ENCODE data around the gene PRAMEF4.
"Not testable (repeated sequence)": the region's sequence is repeated elsewhere in the genome, so short reads cannot be mapped to it uniquely, and the experiment has no call there.

PRAMEF4 gene

DNA sequence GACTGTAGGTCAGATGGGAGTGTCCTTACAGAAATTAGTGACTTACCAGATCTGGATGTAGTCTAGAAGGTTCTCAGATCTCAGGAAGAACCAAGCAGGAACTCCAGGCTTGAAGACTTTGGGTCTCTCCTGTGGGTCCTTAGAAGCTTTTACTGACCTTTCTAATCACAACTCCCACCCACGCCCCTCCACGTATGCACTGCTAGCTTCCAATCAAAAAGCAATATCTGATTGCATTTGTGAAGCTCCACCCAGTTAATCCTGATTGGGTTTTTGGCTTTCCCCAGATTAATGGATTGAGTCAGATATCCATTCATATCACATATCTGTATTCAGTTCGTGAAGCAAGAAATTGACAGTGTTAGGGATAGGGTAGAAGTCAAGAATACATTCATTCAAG, at the start of gene PRAMEF4:
TSS of gene PRAMEF4 (minus strand) at position 101 of the 400 bp plus-strand sequence. CDS start 2,807 bp downstream, outside the sequence.
- not testable (repeated sequence) for DNase-seq (ENCODE audit: low read depth)

DNA sequence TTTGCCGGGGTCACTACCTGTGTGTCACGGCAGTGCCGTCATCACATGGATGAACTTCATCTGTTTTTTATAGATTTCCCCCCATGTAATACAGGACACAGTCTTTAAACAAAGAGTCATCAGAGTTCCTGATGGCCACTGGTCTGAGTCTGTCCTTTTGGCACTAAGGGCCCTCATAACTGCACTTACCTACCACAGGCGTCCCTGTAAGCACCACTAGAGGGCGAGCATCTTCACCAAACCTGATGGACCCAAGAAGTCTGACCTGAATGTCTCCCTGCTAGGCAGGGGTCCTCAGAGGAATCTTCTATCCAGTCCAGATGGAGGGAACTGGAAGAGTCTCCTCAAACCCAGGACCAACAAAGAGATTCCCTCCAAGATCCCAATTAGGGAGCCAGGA, 38.4 kb upstream of the PRAMEF4 start:
- not testable (repeated sequence) for DNase-seq (ENCODE audit: low read depth)

DNA sequence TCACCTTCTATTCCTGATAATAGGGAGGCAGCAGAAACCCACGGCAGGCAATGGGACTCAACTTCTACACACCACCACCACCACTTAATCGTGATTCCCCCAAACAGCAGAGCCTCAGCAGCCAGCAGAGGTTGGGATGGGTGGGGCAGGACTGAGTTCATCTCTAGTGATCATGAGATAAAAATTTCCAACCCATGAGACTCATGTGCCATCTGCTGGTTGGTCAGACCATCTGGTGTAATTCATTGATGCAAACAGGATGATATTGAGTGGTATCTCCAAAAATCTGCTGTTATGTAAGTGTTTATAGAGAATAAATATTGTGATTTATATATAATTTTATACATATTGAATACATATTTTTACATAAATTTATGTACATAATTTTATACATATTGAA, 35.7 kb upstream of the PRAMEF4 start:
- not testable (repeated sequence) for DNase-seq (ENCODE audit: low read depth)

DNA sequence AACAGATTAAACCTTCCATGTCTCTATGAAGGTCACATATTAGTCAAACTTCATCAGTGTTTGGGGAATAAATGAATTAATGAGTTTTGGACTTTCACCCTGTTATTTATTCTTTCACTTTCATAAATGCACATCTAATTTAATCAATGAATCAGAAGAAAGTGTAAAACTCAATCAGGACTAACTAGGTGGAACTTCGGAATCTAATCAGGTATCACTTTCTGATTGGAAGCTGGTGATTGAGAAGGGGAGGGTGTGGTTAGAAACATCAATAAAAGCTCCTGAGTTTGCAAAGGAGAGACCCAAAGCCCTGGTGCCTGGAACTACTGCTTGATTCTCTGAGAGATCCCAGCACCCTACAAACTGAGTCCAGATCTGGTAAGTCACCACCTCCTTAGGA, 30.3 kb upstream of the PRAMEF4 start, which contains the start of gene PRAMEF7:
TSS of gene PRAMEF7 (plus strand) at position 301 of the 400 bp plus-strand sequence. CDS start 1,083 bp downstream, outside the sequence.
- DNase-seq (ENCODE audit: low read depth) = not testable (repeated sequence)

DNA sequence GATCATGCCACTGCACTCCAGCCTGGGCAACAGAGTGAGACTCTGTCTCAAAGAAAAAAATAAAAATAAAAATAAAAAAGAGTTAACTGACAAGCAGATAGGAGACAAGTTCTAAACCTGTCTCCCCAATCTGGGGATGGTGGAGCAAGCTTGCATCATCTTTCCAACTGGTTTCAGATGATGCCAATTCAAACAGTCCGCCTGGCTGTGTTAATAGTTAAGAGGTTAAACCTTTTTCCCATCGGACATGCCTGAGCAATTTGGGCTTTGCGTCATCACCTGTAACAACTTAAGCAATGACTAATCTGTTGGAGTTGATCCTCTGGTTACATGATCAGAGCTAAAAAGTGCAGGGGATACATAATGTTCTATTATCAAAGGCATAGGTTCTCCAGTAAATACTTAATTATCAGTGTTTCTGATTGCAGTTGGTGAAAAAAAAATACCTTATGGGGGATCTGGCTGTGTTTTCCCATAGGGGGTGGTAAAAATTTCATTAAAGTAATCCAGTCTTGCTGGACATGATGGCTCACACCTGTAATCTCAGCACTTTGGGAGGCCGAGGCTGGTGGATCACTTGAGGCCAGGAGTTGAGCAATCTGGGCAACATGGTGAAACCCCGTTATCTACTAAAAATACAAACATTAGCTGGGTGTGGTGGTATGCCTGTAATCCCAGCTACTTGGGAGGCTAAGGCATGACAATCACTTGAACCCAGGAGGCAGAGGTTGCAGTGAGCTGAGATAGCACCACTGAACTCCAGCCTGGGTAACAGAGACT, 18.0 kb upstream of the PRAMEF4 start:
- DNase-seq (ENCODE audit: low read depth) = not testable (repeated sequence)

DNA sequence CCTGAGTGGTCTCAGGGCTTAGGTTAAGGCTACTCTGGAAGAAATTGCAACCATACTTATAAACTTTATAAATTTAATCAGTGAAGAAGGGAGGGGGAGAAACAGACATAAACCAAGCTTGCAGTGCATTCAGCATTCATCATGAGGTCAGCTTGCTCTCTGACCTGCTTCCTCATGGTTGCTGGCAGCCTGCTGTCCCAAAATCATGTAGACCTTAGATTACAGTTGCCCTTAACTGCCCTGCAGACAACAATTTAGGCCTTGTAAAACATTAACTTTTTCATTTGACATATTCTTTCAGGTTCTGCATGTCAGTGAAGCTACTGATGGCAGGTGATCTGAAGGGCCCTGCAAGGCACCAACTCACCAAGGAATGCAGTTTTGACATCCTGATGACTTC, 13.2 kb upstream of the PRAMEF4 start:
- not testable (repeated sequence) for DNase-seq (ENCODE audit: low read depth)

DNA sequence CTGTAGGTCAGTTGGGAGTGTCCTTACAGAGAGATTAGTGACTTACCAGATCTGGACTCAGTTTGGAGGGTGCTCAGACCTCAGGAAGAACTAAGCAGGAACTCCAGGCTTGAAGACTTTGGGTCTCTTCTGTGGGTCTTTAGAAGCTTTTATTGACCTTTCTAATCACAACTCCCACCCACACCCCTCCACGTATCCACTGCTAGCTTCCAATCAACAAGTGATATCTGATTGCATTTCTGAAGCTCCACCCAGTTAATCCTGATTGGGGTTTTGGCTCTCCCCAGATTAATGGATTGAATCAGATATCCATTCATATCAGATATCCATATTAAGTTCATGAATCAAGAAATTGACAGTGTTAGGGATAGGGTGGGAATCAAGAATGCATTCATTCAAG, 12.2 kb upstream of the PRAMEF4 start, which contains the start of gene PRAMEF10:
TSS of gene PRAMEF10 (minus strand) at position 101 of the 400 bp plus-strand sequence. CDS start 2,423 bp downstream, outside the sequence.
- DNase-seq (ENCODE audit: low read depth) = not testable (repeated sequence)

DNA sequence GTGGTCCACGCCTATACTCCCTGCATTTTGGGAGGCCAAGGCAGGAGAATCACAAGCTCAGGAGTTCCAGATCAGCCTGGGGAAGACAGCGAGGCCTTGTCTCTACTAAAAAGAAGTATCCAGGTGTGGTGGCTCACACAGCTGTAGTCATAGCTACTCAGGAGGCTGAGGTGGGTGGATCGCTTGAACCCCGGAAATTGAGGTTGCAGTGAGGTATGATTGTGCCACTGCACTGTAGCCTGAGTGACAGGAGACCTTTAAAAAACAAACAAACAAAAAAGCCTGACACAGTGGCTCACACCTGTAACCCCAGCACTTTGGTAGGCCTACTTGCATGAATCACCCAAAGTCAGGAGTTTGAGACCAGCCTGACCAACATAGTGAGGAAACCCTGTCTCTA, 7.5 kb downstream of the PRAMEF4 start:
- DNase-seq (ENCODE audit: low read depth) = not testable (repeated sequence)

DNA sequence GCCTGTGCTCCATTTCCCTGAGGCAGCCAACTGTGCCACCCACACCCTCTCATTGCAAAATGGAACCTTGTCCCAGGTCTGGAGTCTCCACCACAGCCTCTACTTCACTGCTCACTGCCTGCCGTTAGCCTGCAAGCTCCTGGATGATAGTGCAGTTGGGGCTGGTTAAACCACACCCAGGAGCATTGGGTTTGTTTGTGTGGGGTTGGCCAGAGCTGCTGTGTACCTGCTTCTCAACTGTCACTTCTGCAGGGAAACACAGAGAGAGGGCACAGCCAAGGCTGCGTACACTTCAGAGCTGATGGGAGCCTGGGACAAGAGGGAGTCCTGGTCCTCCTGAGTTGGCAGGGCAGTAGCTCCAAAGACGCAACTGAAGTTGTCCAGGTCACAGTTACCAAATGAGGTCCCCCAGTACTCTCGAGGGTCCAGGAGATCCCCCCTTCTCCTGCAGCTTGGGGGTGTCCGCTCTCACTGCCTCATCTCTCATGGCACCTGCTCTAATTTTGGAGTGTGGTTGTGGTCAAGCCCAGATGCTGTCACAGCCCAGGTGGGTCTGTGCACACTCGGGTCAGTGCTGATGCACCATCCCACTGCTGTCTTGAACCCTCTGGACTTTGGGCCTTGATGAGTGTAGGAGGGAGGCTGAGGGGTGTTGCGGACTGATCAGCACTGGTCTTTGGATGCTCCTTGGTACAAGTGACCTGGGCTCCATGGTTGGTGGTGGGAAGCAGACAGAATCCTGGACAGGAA, 22.7 kb downstream of the PRAMEF4 start:
- DNase-seq (ENCODE audit: low read depth) = not testable (repeated sequence)

DNA sequence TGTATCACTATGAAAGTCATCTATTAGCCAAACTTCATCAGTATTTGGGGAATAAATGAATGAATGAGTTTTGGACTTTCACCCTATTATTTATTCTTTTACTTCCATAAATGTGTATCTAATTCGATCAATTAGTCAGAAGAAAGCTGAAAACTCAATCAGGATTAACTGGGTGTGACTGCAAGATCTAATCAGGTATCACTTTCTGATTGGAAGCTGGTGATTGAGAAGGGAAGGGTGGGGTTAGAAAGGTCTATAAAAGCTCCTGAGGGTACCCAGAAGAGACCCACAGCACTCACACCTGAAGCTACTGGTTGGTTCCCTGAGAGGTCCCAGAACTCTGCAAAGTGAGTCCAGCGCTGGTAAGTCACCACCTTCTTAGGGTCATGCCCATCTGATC, 29.2 kb downstream of the PRAMEF4 start, which contains the start of gene PRAMEF2:
TSS of gene PRAMEF2 (plus strand) at position 301 of the 400 bp plus-strand sequence. CDS start 1,924 bp downstream, outside the sequence.
- not testable (repeated sequence) for DNase-seq (ENCODE audit: low read depth)

DNA sequence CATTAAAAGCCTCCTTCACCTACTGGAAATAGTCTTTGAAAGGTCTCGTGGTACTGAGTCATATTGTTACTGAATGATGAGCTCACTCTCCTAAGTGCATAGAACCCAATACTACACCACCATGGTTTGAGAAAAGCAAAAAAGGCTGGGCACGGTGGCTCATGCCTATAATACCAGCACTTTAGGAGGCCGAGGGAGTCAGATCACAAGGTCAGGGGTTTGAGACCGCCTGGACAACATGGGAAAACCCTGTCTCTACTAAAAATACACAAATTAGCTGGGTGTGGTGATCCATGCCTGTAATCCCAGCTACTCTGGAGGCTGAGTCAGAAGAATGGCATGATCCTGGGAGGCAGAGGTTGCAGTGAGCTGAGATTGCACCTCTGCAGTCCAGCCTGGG, 34.2 kb downstream of the PRAMEF4 start:
- DNase-seq (ENCODE audit: low read depth) = peak; percentile 8

DNA sequence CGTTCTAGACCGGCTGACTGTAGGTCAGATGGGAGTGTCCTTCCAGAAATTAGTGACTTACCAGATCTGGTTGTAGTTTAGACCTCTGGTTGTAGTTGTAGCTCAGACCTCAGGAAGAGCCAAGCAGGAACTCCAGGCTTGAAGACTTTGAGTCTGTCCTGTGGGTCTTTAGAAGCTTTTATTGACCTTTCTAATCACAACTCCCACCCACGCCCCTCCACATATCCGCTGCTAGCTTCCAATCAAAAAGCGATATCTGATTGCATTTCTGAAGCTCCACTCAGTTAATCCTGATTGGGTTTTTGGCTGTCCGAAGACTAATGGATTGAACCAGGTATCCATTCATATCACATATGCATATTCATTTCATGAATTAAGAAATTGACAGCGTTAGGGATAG, 37.4 kb downstream of the PRAMEF4 start, which contains the start of gene HNRNPCL1:
TSS of gene HNRNPCL1 (minus strand) at position 101 of the 400 bp plus-strand sequence. CDS start 431 bp downstream, outside the sequence.
- DNase-seq (ENCODE audit: low read depth) = not testable (repeated sequence)

DNA sequence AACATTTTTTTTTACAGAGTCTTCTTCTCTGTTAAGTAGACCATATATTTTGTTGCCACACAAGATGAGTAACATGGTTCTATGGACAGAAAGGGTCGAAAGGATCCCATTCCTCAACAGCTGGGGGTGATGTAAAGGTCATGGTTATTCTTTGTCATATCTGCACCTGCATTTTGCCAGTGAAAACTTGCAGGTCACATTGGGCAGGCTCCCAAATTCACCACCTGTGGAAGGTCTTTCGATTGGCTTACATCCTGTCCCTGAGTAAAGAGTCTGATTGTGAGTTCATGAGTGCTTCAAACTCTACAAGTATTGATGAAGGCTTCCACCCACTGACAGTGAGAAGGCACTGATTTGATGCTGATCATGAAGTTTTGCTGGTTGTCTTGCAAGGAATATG, 52.8 kb downstream of the PRAMEF4 start:
- not testable (repeated sequence) for DNase-seq (ENCODE audit: low read depth)

DNA sequence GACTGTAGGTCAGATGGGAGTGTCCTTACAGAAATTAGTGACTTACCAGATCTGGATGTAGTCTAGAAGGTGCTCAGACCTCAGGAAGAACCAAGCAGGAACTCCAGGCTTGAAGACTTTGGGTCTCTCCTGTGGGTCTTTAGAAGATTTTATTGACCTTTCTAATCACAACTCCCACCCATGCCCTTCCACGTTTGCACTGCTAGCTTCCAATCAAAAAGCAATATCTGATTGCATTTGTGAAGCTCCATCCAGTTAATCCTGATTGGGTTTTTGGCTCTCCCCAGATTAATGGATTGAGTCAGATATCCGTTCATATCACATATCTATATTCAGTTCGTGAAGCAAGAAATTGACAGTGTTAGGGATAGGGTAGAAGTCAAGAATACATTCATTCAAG, 54.7 kb downstream of the PRAMEF4 start, which contains the start of gene PRAMEF11:
TSS of gene PRAMEF11 (minus strand) at position 101 of the 400 bp plus-strand sequence. CDS start 2,621 bp downstream, outside the sequence.
- not testable (repeated sequence) for DNase-seq (ENCODE audit: low read depth)
